ENCODE results near the gene FERMT1. TPM values are rescaled to one million over a fixed set of nuclear protein-coding genes. Genes with fewer than 3 reads are reported as not detected.

Gene FERMT1
- total RNA-seq, 6 experiments from 2014 or later = 7.7 to 11.0 (median 9.8) TPM

GRCh38 chr20:6061544-6061943, 61.3 kb downstream of the FERMT1 start:
- Mint-ChIP-seq H3K27me3 (ENCODE audit: insufficient read depth) (peaks cover 16% of the 10 kb centered on the region), H3K4me1 (ENCODE audit: low read depth) (no peaks in the 10 kb centered on the region), H3K36me3 (ENCODE audit: low read depth) (no peaks in the 10 kb centered on the region), H3K9me3 (no peaks in the 10 kb centered on the region), H3K27ac (no peak overlapping the region), H3K4me3 (no peak overlapping the region)
- DNase-seq = no peak
- no peak for TF ChIP-seq CTCF (IDR thresholded peaks at IDR 0.05)

- no peak overlapping the region for H3K4me3 Mint-ChIP-seq
- no peak overlapping the region for H3K27ac Mint-ChIP-seq
- H3K4me1 Mint-ChIP-seq (ENCODE audit: low read depth) = no peaks in the 10 kb centered on the region
- no peak for TF ChIP-seq CTCF (IDR thresholded peaks at IDR 0.05)
- DNase-seq = no peak
- H3K9me3 Mint-ChIP-seq = no peaks in the 10 kb centered on the region
- no peaks in the 10 kb centered on the region for H3K36me3 Mint-ChIP-seq (ENCODE audit: low read depth)
- H3K27me3 Mint-ChIP-seq (ENCODE audit: insufficient read depth) = peaks cover 15% of the 10 kb centered on the region
Measured at GRCh38 chr20:6060213-6060612, 62.6 kb downstream of the FERMT1 start.

- no peak overlapping the region for H3K27ac Mint-ChIP-seq
- H3K4me3 Mint-ChIP-seq = no peak overlapping the region
- H3K27me3 Mint-ChIP-seq (ENCODE audit: insufficient read depth) = peaks cover 15% of the 10 kb centered on the region
- no peaks in the 10 kb centered on the region for H3K36me3 Mint-ChIP-seq (ENCODE audit: low read depth)
- DNase-seq = no peak
- H3K9me3 Mint-ChIP-seq = no peaks in the 10 kb centered on the region
- H3K4me1 Mint-ChIP-seq (ENCODE audit: low read depth) = peaks cover 14% of the 10 kb centered on the region
- TF ChIP-seq CTCF (IDR thresholded peaks at IDR 0.05) = no peak
Measured at GRCh38 chr20:6058684-6059295, 64.0 kb downstream of the FERMT1 start.

- TF ChIP-seq CTCF (IDR thresholded peaks at IDR 0.05) = no peak
- Mint-ChIP-seq H3K27ac (no peak overlapping the region), H3K27me3 (ENCODE audit: insufficient read depth) (peaks cover 21% of the 10 kb centered on the region), H3K4me3 (no peak overlapping the region), H3K4me1 (ENCODE audit: low read depth) (peaks cover 22% of the 10 kb centered on the region), H3K9me3 (no peaks in the 10 kb centered on the region), H3K36me3 (ENCODE audit: low read depth) (no peaks in the 10 kb centered on the region)
- no peak for DNase-seq
Measured at GRCh38 chr20:6057691-6058090, 65.1 kb downstream of the FERMT1 start.

GRCh38 chr20:6057139-6057538, 65.7 kb downstream of the FERMT1 start:
- H3K36me3 Mint-ChIP-seq (ENCODE audit: low read depth) = no peaks in the 10 kb centered on the region
- H3K4me3 Mint-ChIP-seq = no peak overlapping the region
- no peak for TF ChIP-seq CTCF (IDR thresholded peaks at IDR 0.05)
- peaks cover 22% of the 10 kb centered on the region for H3K4me1 Mint-ChIP-seq (ENCODE audit: low read depth)
- DNase-seq = no peak
- peaks cover 21% of the 10 kb centered on the region for H3K27me3 Mint-ChIP-seq (ENCODE audit: insufficient read depth)
- no peaks in the 10 kb centered on the region for H3K9me3 Mint-ChIP-seq
- H3K27ac Mint-ChIP-seq = no peak overlapping the region
